Stimulated activated CD8-positive, alpha-beta memory T cell treated with anti-CD3 and anti-CD28 coated beads, Interleukin-15, amount 100 ng/mL, for 4 hours (primary cell): Measurements from ENCODE around the gene SCARF1.

Experiments
- DNase-seq, 2 donors: peaks; one replicate each; pipeline ENCODE4 v3.0.0-alpha.2; 2020; ENCODE audit warnings: low read depth in 2 of 2

Gene SCARF1

DNA sequence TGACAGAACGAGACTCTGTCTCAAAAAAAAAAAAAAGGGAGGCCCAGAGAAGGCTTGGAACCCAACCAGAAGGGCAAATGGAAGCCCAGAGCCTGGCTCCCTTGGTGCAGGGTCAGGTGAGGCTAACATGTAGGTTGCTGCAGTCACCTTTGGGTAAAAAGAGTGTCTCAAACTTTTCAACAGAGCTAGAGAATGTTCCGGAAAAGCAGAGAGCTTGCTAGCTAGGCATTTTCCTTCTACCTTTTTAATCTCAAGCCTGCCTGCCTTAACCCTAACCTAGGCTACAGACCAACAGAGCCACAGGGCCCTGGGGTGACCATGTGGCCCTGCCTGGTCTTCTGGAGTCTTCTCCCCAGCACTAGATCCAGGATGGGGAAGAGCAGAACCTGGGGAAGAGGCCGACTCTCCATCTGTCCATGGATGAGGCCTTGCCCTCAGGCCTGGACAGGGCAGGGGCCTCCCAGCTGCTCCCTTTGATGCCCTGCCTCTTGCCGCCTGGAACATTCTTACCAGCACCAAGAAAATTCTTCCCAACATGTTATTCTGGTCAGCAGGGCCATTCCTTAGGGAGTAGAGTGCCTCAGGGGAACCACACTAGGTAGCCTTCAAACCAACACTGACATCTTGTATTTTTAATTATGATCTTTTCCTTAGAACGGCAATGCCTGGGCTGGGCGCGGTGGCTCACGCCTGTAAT is 47.0 kb downstream of the SCARF1 start:
- DNase-seq: no peak

- DNase-seq: no peak
Observed at GRCh38 chr17:1597861-1598342, 47.6 kb downstream of the SCARF1 start.

DNA sequence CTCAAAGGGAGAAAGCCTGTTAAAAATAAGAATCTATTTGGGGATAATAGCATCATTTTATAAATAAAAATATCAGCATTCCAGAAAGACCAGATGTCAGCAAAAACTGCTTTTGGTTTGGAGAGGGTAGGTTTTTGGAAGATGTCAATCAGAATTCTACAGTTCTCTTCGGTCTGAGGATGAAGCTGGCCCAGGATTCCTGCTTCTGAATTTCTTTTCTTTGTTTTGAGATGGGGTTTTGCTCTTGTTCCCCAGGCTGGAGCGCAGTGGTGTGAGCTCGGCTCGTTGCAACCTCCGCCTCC is 52.0 kb downstream of the SCARF1 start:
- DNase-seq: no peak

DNA sequence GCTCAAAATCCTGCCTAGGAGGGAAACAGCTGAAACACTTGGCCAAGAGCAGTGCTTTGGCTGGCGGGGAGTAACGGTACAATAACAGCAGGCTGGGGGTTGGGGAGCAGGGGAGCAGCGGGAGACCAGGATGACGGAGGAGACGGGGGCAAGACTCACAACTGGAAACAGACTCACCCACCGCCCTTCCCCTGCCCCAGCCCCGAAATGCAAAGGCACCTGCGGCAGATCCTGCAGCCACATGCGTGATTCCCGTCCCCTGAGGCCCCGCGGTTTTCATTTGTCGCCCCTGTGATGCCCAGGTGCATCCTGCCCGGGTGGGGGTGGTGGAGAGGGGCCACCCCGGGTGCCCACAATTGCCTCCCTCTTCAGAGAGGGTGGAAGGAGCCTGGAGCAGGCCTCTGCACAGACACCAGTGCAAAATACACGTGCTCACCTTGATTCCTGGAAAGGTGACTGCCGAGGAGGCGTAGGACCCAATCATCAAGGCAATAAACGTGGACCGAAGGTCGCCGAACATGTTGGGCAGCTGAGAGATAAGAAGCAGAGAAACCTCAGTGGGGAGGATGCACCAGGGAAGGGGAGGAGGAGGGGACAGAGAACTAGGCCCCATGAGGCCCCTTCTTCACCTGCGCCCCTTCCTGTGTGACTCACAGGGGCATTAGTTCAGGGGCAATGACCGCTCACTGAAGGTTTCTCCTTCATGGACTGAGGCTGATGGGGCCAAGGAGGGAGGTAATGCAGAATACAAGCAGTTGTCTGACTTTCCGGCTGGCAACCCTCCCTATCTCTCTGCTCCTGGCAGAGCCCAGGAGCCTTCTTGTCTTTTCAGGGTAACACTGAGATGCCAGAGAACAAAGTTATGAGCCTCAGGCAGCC is 52.5 kb downstream of the SCARF1 start:
- no peak for DNase-seq

GRCh38 chr17:1591474-1592090 is 54.0 kb downstream of the SCARF1 start:
- DNase-seq: no peak

- no peak for DNase-seq
Observed at GRCh38 chr17:1590747-1591473, 54.6 kb downstream of the SCARF1 start.

DNA sequence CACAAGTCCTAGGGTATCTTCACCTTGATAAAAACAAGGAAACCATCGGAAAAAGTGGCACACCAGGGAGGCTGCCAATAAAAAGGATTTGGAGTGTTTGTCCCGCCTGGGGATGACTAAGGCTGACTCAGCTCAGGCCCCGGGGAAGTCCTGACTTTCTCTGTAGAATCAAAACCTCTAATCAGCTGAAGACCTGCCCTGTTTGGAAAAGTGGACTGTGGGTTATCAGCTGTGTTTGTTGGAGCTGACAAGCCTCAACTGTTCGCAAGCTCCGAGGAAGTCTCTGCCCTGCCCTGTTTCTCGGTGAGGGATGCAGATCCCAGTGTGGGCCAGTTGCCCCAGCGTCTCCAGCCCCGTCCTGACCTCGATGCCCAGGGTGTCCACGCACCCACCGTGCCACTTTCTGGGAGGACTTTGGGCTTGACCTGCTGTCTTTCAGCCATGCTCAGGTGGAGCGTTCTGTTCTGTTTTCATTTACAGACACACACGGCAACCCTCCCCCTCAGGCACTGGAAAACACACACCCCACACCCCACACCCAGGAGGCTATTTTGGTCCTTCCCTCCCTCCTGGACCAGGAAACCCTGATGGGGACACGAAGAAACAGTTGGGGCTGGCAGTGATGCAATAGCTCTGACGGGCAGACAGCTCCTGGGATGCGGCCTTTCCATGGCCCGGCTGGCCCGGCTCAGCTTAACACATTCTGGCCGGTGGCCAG is 55.3 kb downstream of the SCARF1 start:
- no peak for DNase-seq

- no peak for DNase-seq
Observed at GRCh38 chr17:1588821-1589585, 56.5 kb downstream of the SCARF1 start.

GRCh38 chr17:1584167-1584566 is 61.4 kb downstream of the SCARF1 start:
- no peak for DNase-seq
